Upper lobe of left lung (tissue), 6 donors: ENCODE measurements around the gene TRAF3. TPM values are rescaled to one million over a fixed set of nuclear protein-coding genes. Genes with fewer than 3 reads are reported as not detected.
"Not testable (repeated sequence)": the region's sequence is repeated elsewhere in the genome, so short reads cannot be mapped to it uniquely, and the experiment has no call there.

ENCODE experiments used
- ATAC-seq, 2 donors: fragments of 200-7000 bp; cut with Tn5 transposase; one replicate each; pipeline ENCODE4 v1.9.1; 2022; ENCODE audit warnings: mild to moderate bottlenecking in 2 of 2, moderate library complexity in 2 of 2; ENCODE audit not compliant: low FRiP score in 2 of 2
- DNase-seq, 2 donors: peaks; one replicate each; pipeline ENCODE4 v3.0.0-alpha.2; 2019 to 2020
- H3K27ac ChIP-seq, 4 donors: fragments of 200-600 bp; sonication (generic); one replicate each; pipeline ENCODE4 v1.5.1; 2016 to 2019
- H3K27me3 ChIP-seq, 4 donors: fragments of 200-600 bp; sonication (generic); one replicate each; pipeline ENCODE4 v1.5.1; 2017 to 2019
- H3K36me3 ChIP-seq, 4 donors: fragments of 200-600 bp; sonication (generic); one replicate each; pipeline ENCODE4 v1.5.1; 2016 to 2019
- H3K4me1 ChIP-seq, 4 donors: fragments of 200-600 bp; sonication (generic); one replicate each; pipeline ENCODE4 v1.5.1; 2018 to 2019
- H3K4me3 ChIP-seq, 4 donors: fragments of 200-600 bp; sonication (generic); one replicate each; pipeline ENCODE4 v1.5.1; 2017 to 2019; ENCODE audit warnings: mild to moderate bottlenecking in 2 of 4, moderate library complexity in 1 of 4
- H3K9me3 ChIP-seq, 4 donors: fragments of 200-600 bp; sonication (generic); one replicate each; pipeline ENCODE4 v1.5.1; 2018 to 2019
- EP300 ChIP-seq, 4 donors: sonication (generic); formaldehyde crosslinking; IDR thresholded peaks; one replicate each; pipeline ENCODE4 v1.5.1; 2017; ENCODE audit warnings: antibody characterized with exemption in 4 of 4, control low read depth in 2 of 4
- POLR2A ChIP-seq, 4 donors: fragments of 450-650 bp; IDR thresholded peaks; one replicate each; pipeline ENCODE4 v1.5.1; 2016 to 2017; ENCODE audit warnings: antibody characterized with exemption in 4 of 4, mild to moderate bottlenecking in 2 of 4
- POLR2AphosphoS5 ChIP-seq, 2 donors: sonication (generic); formaldehyde crosslinking; IDR thresholded peaks; one replicate each; pipeline ENCODE4 v1.5.1; 2017; ENCODE audit warnings: antibody characterized with exemption in 2 of 2
- WGBS, 2 donors: methylation state at CpG; one replicate each; pipeline ENCODE4 v1.1.5; 2017 to 2018; 5-methylcytosine and 5-hydroxymethylcytosine counted together
- total RNA-seq, 6 donors: library from RNA; depleted of rRNA in 4 of 6; stranded (reverse); fragments of >200 nt in 4 of 6; gene quantifications; one replicate each; pipeline versions ENCODE4 v1.1.0 to v1.2.1, GENCODE V29; 2016 to 2021
- TF ChIP-seq, protein P1 (sequence below), 6 experiments: fragments of 450-650 bp in 4 of 6; fragments of 200-600 bp in 2 of 6; sonication (generic) in 2 of 6; IDR thresholded peaks; one replicate each; pipeline ENCODE4 v1.5.1; 2016 to 2019; ENCODE audit warnings: antibody characterized with exemption in 6 of 6
- donor health status: DM: no; HTN: no; CAD: no; lungs with moderate emphysema.
- donor health status: DM: no; HTN: yes; CAD: no; lungs with severe emphysema.

TRAF3 gene
- total RNA-seq, 6 donors from 2014 or later = 14.7 to 45.4 (median 22.1) TPM

- TF ChIP-seq POLR2A (IDR thresholded peaks at IDR 0.05) = no peak
- TF ChIP-seq, protein P1, sequence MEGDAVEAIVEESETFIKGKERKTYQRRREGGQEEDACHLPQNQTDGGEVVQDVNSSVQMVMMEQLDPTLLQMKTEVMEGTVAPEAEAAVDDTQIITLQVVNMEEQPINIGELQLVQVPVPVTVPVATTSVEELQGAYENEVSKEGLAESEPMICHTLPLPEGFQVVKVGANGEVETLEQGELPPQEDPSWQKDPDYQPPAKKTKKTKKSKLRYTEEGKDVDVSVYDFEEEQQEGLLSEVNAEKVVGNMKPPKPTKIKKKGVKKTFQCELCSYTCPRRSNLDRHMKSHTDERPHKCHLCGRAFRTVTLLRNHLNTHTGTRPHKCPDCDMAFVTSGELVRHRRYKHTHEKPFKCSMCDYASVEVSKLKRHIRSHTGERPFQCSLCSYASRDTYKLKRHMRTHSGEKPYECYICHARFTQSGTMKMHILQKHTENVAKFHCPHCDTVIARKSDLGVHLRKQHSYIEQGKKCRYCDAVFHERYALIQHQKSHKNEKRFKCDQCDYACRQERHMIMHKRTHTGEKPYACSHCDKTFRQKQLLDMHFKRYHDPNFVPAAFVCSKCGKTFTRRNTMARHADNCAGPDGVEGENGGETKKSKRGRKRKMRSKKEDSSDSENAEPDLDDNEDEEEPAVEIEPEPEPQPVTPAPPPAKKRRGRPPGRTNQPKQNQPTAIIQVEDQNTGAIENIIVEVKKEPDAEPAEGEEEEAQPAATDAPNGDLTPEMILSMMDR (IDR thresholded peaks at IDR 0.05) = no peak
- TF ChIP-seq EP300 (IDR thresholded peaks at IDR 0.05) = no peak
- TF ChIP-seq POLR2AphosphoS5 (IDR thresholded peaks at IDR 0.05) = no peak
- WGBS, 2 donors = 71 to 85% methylated on average over 9 to 12 of the region's 12 CpGs
- H3K9me3 ChIP-seq = no peaks in the 10 kb centered on the region
- H3K27me3 ChIP-seq = peaks cover 2 to 50% (median 42%) of the 10 kb centered on the region in 4 donors
- H3K27ac ChIP-seq = no peak overlapping the region
- no peak for DNase-seq
- no peaks in the 10 kb centered on the region for H3K36me3 ChIP-seq
- ATAC-seq = no peak
- H3K4me1 ChIP-seq = peaks cover 38 to 60% (median 44%) of the 10 kb centered on the region in 4 donors
- no peak overlapping the region for H3K4me3 ChIP-seq
These were observed 148.9 kb downstream of the TRAF3 start for GRCh38 chr14:102926104-102926503.

DNA sequence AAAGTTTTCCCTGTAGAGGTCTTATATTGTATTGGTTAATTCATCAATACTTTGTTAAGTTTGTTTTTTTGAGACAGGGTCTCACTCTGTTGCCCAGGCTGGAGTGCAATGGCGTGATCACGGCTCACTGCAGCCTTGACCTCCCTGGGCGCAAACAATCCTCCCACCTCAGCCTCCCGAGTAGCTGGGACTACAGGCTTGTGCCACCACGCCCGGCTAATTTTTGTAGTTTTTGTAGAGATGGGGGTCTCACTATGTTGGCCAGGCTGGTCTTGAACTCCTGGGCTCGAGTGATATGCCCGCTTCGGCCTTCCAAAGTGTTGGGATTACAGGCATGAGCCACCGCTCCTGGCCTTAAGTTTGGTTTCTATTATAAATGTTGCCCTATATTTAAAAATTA, 149.6 kb downstream of the TRAF3 start:
- Histone ChIP-seq H3K4me1 (peaks cover 38 to 61% (median 44%) of the 10 kb centered on the region in 4 donors), H3K27me3 (peaks cover 2 to 50% (median 42%) of the 10 kb centered on the region in 4 donors)
- WGBS, 2 donors = 96 to 99% methylated on average over 10 of the region's 10 CpGs
- ATAC-seq, DNase-seq, H3K27ac ChIP-seq, H3K36me3 ChIP-seq, H3K9me3 ChIP-seq, H3K4me3 ChIP-seq: not testable (repeated sequence)

- Histone ChIP-seq H3K36me3 (peaks cover 0 to 6% (median 2%) of the 10 kb centered on the region in 4 donors), H3K4me3 (peak overlapping the region in 3 of 4 donors; percentile 44 to 56 (median 55)), H3K27me3 (peaks cover 2 to 50% (median 41%) of the 10 kb centered on the region in 4 donors), H3K9me3 (no peaks in the 10 kb centered on the region), H3K27ac (peak overlapping the region; percentile 78 to 86 (median 82)), H3K4me1 (peaks cover 38 to 60% (median 44%) of the 10 kb centered on the region in 4 donors)
- 48 to 51% methylated on average over 16 to 17 of the region's 19 CpGs for WGBS, 2 donors
- ATAC-seq = peak; percentile 11 to 78
- TF ChIP-seq POLR2AphosphoS5 (IDR thresholded peaks at IDR 0.05) (peak; percentile 12 to 71), EP300 (IDR thresholded peaks at IDR 0.05) (peak in 2 of 4 donors; percentile 60 to 72), POLR2A (IDR thresholded peaks at IDR 0.05) (peak in 1 of 4 donors; percentile 69)
- TF ChIP-seq, protein P1 (IDR thresholded peaks at IDR 0.05) = no peak
- DNase-seq = peak; percentile 78 to 90
These were observed 150.2 kb downstream of the TRAF3 start for GRCh38 chr14:102927346-102927877.

DNA sequence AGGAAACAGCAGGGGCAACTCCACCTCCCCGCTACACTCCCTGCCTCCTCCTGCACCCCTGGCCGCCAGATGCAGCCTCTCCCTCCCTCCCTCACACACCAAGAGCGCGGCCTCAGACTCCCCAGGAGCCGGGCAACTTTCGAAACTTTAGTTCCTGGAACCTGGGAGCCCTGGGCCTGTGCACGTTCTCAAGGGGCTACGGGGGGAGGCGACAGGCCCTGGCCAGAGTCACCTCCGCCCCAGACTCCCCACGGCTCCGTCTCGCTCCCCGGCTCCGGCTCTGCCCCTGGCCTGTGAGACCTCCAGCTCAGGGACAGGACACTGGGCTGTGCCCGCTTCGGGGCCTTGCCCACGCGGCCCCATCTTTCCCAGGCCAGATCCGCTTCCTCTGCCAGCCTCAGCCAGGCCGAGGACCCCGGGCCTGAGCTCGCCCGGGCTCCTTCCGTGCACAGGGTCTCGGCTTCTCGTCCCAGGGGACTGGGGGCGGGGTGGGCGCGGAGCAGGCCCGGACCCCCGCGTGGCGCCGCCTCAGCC, 150.7 kb downstream of the TRAF3 start:
- peak overlapping the region; percentile 78 to 86 (median 82) for H3K27ac ChIP-seq

More for the DNA sequence above, 150.7 kb downstream of the TRAF3 start:
- Histone ChIP-seq H3K36me3 (peaks cover 0 to 10% (median 4%) of the 10 kb centered on the region in 4 donors), H3K27me3 (peaks cover 2 to 48% (median 38%) of the 10 kb centered on the region in 4 donors), H3K9me3 (no peaks in the 10 kb centered on the region), H3K4me1 (peaks cover 35 to 54% (median 39%) of the 10 kb centered on the region in 4 donors), H3K4me3 (peak overlapping the region; percentile 34 to 56 (median 50))
- DNase-seq (peak in 1 of 2 donors; percentile 39), ATAC-seq (peak; percentile 6 to 69)
- whole genome bisulfite sequencing, 2 donors = 17 to 27% methylated on average over 11 to 20 of the region's 35 CpGs
- TF ChIP-seq, protein P1 (IDR thresholded peaks at IDR 0.05) = no peak
- no peak for TF ChIP-seq EP300 (IDR thresholded peaks at IDR 0.05)
- no peak for TF ChIP-seq POLR2AphosphoS5 (IDR thresholded peaks at IDR 0.05)
- peak in 1 of 4 donors; percentile 74 for TF ChIP-seq POLR2A (IDR thresholded peaks at IDR 0.05)
